GM10266 (cell line): ENCODE measurements around the gene AK5.
A peak's percentile ranks its signal among the peaks of the same experiment; 100 is the strongest.

ENCODE experiments used
- DNase-seq: peaks from one replicate; pipeline ENCODE4 v3.0.0; 2012; ENCODE audit errors: extremely low spot score
- TF ChIP-seq, protein P1 (sequence below): IDR thresholded peaks from 2 replicates; pipeline ENCODE4 v1.5.1; 2012; ENCODE audit warnings: mild to moderate bottlenecking, low read depth; ENCODE audit not compliant: control insufficient read depth, insufficient read depth; ENCODE audit errors: missing control alignments

The AK5 gene

DNA sequence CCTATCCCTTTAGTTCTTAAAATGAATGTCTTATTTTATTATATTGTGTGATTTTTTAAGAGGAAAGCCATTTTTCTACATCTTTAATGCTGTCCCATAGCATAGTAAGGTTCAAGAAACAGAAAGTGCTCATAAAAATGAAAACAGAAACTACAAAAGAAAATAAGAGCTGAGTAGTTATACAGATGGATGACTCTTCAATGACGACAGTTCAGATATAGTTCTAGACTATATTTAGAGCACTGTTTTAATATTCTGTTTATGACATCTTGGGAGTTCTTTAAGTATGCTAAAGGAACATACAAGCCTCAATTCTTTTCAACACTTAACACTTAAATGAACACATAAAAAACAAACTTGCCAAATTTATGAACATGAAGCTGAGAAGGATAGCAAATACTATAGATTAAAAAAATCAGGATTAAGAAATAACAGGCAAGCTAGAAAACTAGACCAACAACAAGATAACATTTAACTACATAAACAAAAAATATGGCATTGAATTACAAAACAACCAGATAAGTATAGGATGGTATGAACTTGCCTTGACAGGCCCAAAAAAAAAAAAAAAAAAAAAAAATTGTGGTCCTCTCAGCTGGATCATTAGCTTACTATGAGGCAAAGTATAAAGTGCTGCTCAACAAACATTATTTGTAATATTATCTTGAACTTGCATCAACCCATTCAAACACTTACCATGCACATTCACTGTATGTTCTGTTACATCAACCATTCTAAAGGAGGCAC lies 312.7 kb downstream of the AK5 start:
- TF ChIP-seq, protein P1, sequence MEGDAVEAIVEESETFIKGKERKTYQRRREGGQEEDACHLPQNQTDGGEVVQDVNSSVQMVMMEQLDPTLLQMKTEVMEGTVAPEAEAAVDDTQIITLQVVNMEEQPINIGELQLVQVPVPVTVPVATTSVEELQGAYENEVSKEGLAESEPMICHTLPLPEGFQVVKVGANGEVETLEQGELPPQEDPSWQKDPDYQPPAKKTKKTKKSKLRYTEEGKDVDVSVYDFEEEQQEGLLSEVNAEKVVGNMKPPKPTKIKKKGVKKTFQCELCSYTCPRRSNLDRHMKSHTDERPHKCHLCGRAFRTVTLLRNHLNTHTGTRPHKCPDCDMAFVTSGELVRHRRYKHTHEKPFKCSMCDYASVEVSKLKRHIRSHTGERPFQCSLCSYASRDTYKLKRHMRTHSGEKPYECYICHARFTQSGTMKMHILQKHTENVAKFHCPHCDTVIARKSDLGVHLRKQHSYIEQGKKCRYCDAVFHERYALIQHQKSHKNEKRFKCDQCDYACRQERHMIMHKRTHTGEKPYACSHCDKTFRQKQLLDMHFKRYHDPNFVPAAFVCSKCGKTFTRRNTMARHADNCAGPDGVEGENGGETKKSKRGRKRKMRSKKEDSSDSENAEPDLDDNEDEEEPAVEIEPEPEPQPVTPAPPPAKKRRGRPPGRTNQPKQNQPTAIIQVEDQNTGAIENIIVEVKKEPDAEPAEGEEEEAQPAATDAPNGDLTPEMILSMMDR = no peak
- peak; percentile 14 for DNase-seq

GRCh38 chr1:77597310-77597709 lies 315.5 kb downstream of the AK5 start:
- TF ChIP-seq, protein P1 = no peak

DNA sequence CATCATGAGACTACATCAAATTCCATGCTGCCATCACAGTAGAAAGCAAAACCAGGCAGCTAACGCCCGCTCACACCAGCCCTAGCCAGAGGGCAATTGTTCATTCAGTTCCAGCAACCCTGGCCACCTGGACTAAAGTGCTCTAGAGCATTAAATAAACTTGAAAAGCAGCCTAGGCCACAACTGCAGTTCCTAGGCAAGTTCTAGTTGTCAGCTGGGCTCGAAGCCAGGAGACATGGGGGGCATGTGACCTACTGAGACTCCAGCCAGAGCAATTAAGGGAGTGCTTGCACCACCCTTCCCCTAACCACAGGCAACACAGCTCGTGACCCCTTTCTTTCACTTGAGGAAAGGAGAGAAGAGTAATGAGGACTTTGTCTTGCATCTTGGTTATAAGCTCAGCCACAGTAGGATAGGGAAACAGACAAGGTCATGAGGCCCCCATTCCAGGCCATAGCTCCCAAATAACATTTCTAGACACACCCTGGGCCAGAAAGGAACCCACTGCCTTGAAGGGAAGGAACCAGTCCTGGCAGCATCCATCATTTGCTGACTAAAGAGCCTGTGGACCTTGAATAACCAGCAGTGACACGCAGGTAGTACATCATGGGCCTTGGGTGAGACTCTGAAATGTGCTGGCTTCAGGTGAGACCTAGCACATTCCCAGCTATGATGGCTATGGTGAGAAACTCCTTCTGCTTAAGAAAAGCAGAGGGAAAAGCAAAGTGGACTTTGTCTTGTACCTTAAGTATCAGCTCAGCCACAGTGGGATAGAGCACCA lies 323.6 kb downstream of the AK5 start:
- TF ChIP-seq, protein P1 = no peak
- no peak for DNase-seq

More at GRCh38 chr1:77597310-77597709, 315.5 kb downstream of the AK5 start:
- no peak for DNase-seq

- TF ChIP-seq, protein P1 = no peak
- DNase-seq = no peak
Measured at GRCh38 chr1:77608893-77609292, 327.1 kb downstream of the AK5 start.
